NCI-H446 (cell line): ENCODE measurements around the gene SVOPL.

Experiments
- DNase-seq, 2 experiments: peaks; one replicate each; lab custom pipeline; 2025; lab: John Stamatoyannopoulos, UW

The SVOPL gene

DNA sequence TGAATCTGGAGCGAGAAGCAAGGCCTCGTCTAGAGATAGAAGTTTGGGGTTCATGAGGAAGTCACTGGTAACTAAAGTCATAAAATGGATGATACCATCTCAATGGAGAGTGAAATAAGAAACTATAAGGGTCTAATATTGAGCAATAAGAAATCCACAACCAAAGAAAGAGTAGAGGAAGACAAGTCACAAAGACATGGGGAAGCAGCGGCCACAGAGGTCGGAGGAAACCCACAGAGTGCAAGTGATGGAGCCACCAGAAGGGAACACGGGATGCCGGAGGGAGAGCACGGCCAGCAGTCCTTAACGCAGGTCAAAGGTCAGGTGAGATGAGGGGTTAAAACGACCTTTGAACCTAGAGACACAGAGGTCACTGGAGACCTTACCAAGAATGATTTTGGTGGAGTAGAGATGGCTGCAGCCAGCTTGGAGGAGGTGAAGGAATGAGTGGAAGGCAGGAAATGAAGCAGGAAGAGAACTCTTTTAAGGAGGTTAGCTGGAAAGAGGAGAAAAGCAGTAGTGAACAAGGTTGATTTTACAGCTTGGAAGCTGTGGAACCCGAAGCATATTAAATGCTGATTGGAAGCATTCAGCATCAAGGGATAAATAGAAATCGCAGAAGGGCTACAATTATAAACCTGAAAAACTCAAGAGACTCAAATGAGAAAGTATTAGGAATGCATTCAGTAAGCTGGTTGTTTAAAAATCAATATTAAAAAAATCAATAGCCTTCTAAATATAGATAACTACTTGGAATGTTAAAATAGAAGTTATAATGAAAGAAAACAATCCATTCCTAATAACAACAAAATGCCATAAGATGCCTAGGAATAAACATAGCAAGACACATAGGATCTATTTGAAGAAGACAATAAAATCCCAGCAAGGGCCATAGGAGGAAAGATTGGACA is 93.7 kb downstream of the SVOPL start:
- DNase-seq = no peak

DNA sequence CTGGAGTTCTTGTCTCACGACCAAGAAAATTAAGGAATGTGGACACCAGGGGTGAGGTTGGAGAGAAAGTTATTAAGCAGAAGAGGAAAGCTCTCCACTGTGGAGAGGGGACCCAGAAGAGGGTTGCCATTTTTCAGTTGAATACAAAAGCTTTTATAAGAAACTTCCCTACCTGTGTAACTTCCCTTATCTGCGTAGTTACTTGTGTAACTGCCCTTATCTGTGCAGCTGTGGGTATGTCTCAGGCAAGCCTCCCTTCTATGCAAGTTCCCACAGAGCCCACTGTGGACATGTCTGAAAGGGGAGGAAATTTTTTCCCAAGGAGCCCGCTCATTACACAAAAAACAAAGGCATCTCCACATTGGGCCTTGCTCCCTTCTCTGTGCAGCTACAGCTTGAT is 94.9 kb downstream of the SVOPL start:
- DNase-seq = no peak

DNA sequence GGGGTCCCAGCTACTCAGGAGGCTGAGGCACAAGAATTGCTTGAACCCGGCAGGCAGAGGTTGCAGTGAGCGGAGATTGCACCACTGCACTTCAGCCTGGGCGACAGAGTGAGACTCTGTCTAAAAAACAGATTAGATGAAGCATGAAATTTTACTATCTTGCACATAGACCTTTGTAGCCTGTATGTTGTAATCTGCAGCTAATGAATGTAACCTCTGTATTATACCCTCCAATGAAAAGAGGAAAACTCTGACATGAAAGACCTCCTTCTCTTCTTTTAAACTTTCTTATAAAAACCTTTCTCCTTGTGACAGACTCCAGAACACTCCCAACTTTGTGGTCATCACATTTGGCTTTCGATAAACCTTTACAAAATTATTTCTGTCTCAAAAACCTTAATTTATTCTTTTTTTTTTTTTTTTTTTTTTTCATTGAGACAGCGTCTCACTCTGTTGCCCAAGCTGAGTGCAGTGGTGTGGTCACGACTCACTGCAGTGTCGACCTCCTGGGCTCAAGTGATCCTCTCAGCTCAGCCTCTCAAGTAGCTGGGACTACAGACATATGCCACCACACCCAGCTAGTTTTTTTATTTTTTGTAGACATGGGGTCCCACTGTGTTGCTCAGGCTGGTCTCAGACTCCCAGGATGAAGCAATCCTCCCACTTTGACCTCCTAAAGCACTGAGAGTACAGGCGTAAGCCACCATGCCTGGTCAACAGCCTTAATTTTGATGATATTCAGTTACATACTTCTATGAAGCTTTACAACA is 97.4 kb downstream of the SVOPL start:
- DNase-seq = no peak

DNA sequence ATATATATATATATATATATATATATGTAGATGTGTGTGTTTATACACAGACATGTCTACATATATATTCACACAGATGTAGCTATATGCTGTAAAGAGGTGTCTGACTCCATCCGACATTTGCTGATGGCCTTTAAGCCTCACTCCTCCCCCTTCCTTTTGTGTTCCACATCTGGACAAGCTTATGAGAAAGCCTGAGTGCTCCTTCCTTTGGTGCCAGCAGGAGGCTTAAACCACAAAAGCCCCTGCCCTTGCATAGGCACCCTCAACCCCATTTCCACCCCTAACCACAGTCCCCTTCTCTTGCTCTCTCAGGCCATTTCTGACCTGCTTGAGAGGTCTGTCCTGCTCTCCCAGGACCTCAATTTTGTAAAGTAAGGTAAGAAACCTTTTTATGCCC is 98.7 kb downstream of the SVOPL start:
- DNase-seq = no peak

DNA sequence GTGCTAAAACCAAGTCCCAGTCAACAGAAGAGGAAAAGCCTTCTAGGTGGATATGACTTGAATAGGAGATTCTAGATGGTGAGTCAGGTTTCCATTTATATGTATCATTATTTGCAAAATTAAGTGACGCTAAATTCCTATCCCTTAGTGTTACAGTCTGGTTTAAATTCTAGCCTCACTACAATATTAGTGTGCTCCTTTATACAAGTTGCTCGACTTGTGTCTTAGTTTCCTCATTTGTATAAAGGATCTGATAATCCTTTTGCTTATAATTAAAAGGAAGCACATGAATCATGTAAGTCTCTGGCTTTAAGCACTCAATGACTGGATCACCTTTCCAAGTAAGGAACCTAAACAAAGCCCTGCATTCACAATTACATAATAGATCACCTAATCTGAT is 105.7 kb downstream of the SVOPL start:
- DNase-seq = no peak

DNA sequence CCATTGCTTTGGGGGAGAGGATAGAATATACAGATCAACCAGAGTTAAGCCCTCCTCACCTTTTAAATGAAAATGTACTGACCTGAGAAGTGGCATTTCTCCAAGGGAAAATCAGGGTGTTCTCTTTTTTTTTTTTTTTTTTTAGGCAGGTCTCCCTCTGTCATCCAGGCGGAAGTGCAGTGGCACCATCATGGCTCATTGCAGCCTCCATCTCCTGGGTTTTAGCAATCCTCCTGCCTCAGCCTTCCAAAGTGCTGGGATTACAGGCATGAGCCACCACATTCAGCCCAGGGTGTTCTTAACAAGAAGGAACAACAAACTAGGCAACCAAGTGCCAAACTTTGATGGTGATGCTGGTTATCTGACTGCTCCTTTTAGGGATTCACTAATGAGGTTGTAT is 111.0 kb downstream of the SVOPL start:
- no peak for DNase-seq

DNA sequence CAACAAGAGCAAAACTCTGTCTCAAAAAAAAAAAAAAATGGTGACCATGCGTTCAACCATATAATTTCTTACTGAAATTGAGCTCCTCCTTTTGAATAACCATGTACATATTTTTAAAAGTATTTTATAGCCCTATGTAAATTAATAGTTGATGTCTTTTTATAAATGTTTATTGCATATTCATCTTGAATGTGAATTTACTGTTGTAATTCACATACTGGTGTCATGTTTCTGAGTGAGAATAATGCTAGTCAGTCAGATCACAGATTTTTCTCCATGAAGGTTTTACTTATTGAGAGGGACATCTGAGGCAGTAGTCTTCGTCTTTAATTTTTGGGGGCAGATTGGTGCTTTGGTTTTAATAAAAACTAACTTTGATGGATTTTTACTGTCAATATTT is 112.2 kb downstream of the SVOPL start:
- DNase-seq = no peak

DNA sequence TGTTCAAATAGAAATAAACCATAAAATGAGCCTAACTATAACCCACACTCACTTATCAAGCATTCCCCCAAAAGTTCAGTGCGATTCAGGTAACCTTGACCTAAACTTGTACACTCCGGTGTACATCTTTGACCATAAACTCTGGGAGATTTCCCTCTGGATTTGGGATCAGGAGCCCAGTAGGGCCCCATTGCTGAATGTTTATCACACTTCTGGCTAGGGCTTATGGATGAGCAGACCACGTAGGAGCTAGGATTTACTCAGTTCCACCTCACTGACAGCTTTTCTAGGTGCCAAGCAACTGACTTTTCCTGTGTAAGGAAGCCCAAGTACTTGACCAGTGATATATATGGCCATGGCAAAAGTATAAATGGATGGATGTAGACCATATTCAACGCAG is 113.7 kb downstream of the SVOPL start:
- DNase-seq = no peak

DNA sequence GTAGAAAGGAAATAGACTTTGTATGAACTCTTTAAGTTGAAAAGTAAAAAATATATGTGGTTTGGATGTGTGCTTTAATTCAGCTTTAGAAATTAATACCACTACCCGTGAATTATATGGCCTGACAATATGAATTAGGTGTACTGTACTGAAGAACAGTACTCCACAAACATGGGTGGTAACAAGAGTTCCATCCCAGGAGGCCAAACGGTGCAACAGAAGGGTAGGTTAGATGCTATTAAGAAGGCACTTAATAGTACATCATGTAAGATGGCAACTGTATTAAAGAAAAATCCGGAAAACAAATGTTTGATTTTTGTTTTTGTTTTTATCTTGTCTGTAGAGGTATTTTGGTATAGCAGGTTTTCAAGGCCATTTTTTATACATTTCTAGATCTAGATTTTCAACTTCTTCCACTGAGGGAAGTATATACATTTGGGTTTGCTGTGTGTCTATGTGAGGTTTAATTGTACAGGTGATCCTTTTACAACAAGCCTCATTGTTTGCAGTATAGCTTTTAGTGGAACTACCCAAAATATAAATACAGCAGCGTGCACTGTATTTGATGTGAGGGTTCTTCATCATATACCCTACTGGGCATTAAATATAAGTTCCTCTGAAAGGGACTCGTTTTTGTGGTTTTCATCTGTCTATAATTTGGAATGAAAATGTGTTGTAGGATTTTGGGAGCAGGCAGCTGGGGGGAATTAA is 115.7 kb downstream of the SVOPL start:
- no peak for DNase-seq

DNA sequence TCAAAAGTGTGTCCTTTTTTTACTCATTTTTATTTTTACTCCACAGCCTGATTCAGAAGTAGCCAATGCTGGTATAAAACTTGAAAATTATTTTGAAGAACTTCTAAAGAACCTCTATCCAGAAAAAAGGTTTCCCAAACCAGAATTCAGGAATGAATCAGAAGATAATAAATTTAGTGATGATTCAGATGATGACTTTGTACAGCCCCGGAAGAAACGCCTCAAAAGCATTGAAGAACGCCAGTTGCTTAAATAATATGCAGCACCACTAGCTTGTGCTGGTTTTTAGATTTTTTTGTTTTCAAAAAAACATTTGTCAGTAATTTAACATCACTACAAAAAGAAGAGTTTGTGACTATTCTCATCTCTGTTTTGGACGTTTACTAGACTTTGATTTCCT is 116.5 kb downstream of the SVOPL start:
- no peak for DNase-seq

DNA sequence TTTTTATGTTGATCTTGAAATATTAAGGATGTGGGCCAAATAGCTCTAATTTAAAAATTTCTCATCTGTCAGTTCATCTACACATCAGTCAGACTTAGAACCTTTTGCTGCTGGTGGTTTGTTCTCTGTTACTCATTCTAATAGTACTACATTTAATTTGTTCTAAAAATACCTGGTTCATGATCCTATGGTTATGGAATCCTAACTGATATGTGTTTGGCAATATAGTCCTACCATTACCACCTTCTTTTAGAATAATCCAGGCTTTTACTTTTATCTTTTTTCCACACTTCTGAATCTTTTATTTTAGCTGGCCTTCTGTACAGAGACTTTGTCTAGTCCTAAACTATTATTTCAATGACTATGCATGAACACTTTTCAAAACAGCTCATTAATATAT is 116.9 kb downstream of the SVOPL start:
- DNase-seq = no peak

DNA sequence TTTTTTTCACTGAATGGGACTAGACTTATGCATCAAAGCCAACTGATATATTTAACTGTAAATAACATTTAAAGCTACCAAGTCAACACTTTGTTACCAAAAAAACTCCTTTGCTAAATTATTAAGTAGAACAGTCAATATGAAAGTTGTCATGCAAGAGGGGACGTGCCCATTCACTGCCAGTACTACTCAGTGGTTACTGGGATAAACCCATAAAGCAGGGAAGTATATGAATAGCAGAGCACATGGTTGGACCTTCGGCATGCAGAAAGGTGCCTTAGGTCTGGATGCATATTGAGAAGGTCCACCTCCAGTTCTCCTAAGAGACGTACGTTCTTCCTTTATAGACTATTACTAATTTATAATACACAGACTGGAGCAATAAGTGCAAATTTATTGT is 120.1 kb downstream of the SVOPL start:
- DNase-seq = no peak

DNA sequence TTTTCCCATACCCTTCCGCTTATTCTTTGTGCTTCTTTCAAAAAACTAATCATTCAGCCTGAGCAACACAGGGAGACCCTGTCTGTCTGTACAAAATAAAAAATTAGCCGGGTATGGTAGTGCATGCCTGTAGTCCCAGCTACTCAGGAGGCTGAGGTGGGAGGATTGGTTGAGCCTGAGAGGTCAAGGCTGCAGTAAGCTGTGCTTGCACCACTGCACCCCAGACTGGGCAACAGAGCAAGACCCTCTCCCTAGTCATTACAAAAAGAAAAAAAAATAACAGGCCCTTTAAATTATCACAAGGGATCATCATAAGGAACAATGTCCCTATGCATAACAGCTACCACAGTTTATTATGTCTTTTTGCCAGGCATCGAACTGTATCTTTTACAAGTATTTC is 121.5 kb downstream of the SVOPL start:
- no peak for DNase-seq

DNA sequence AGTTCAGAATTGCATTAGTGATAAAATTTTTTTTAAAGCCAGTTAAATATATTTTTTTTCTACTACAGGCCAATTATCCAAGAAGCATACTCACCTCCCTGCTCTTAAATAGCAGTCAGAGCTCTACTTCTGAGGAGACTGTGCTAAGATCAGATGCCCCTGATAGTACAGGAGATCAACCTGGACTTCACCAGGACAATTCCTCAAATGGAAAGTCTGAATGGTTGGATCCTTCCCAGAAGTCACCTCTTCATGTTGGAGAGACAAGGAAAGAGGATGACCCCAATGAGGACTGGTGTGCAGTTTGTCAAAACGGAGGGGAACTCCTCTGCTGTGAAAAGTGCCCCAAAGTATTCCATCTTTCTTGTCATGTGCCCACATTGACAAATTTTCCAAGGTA is 122.0 kb downstream of the SVOPL start:
- DNase-seq = no peak

DNA sequence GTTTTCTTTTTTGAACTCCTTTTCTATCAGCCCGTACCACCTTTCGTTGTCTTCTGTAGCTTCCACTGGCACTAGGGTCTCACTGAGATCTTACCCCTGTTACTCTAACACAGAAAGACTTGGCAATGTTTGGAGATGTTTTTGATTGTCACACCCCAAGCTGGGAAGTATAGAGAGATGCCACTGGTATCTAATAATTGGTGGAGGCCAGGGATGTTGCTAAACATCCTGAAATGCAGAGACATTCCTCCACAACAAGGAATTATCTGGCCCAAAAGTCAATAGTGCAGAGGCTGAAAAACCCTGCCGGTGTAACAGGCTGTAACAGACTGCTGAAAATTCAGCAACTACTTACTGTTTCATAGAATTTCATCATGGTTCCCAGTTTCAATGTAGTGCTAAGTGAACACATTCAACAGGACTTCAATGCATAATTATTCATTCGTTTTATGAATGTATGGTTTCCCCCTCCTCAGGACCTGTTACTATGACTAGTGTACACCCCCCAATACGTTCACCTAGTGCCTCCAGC is 125.2 kb downstream of the SVOPL start:
- DNase-seq = no peak

DNA sequence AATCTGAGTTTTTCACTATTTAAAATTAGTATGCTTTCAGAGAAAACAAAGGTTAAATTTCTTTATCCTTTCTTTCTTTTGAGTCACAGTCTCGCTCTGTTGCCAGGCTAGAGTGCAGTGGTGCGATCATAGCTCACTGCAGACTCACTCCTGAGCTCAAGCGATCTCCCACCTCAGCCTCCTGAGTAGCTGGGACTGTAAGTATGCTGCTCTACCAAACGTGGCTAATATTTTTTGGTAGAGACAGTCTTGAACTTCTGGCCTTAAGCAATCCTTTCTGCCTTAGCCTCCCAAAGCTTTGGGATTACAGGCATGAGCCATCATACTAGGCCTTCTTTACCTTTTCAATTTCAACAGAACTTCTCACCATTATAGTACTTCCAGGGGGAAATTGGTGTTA is 127.4 kb downstream of the SVOPL start:
- no peak for DNase-seq

DNA sequence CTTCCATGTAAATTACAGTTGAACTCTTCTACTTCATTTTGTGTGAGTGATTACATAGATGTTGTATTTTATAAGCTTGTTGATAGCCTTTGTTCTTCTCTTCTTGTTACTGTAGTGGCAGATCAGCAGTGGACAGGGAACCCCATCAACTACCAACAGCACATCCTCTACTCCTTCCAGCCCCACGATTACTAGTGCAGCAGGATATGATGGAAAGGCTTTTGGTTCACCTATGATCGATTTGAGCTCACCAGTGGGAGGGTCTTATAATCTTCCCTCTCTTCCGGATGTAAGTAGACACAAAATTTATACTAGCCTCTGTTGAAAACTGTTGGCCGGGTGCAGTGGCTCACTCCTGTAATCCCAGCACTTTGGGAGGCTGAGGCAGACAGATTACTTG is 130.4 kb downstream of the SVOPL start:
- DNase-seq = no peak

DNA sequence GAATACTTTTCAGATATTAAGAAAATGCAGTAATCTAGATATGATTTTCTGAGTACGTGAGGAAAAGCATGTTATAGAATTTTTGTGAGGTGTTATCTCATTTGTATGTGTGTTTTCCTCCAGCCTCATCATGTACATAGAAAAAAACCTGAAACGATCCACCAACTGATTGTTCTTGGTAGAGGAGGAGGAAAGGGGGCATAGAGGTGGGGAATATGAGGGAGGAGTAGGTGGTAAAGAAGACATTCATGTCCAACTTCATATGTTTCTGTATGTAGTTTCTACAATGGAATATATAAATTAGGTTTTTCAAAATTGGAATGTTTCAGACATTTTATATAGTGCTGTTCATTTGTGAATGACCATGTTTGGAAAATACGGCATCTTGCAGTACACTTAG is 131.7 kb downstream of the SVOPL start:
- DNase-seq = no peak

DNA sequence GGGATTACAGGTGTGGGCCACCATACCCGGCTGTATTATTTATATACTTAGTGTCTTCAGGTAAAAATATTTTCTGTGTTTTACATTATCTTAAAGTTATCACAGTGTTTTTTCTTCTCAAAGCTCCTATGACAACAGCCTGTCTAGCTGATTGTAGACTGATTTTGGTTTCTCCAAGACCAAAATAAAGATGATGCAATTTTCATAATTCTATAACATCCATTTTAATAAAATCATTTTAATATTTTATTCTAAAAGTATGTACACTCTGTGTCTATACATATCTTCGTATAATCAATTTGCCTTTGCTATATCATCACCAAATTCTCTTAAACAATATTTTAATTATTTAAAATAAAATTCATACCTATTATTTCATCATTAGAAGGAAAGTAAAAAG is 132.5 kb downstream of the SVOPL start:
- DNase-seq = no peak

DNA sequence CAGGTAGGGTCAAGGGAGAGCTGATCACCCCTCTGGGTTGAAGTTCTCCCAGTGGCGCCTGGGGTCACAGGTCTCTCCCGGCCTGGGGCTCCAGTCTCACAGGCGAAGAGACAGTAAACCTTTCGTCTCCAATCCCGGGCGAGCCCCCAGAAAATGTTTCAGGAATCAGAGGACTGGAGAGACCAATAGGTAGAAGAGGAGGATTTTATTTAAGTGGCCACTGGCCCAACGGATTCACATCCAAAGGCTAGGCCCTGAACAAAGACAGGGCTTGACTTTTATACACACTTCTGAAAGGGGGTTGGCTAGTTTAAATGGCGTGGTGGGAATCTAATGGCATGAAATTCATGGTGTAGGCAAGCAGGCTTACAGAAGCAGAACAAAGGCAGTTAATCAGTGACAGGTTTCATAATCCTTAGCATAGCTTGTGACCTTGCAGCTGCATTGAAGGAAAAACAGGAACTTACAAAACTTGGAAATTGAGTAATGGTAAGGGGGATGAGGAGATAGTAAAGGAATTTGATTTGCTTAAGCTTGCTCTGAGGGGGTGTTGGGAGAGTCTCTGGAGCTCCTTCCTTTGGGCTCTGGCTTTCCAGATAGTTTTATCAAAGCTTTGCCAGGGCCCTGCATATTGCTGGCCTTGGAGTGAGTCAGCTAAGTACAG is 135.6 kb downstream of the SVOPL start:
- DNase-seq = no peak

DNA sequence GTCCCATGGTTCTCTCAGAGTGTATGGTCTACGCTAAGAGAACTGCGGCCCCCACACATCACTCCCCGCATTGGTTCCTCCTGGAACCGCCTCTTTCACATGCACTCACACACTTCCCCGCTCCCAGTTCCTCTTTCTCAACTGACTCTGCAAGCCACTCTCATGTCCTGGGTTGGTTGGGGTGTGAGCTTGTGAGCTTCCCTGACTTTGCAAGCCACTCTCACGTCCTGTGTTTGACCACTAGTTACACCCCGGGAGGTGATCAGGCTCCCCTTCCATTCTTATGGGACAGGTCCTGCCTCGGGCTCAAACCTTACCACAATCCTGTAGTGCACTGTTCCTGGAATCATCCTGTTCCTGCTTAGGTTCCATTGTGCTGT is 136.1 kb downstream of the SVOPL start:
- no peak for DNase-seq

DNA sequence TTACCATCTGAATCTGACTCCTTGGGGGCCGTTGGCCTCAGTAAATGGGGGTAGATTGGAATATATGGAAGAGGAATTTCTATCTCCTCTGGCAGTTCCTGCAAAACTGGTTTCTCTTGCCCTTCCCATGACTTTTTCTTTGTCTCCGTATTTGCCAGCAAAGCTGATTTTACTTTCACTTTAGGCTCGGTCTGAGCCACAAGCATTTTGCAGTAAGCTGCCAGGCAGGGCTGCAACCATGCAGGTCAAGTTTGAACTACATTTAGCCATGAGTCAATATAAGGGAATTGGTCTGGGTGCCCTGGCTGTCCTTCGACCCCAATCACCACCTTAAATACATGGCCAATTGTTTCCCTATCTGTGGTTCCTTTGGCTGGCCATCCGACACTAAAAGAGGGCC is 136.8 kb downstream of the SVOPL start:
- no peak for DNase-seq
